Measurements from ENCODE around the gene ANTKMT.

DNA sequence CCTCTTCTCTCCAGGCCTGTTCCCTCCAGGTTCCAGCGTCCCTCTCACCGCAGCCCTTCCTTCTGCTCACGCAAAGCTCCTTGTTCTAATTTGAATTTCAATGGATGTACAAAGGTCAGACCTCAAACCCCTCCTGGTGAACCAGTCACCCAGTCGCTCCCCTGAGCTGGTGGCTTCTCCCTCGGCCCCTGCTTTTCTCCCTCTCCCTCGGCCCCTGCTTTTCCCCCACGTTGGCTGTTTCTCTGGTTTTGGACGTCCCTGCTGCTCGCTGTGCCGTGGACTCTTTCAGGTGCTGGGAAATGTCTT, 31.0 kb downstream of the ANTKMT start:
- TF ChIP-seq, protein P1, sequence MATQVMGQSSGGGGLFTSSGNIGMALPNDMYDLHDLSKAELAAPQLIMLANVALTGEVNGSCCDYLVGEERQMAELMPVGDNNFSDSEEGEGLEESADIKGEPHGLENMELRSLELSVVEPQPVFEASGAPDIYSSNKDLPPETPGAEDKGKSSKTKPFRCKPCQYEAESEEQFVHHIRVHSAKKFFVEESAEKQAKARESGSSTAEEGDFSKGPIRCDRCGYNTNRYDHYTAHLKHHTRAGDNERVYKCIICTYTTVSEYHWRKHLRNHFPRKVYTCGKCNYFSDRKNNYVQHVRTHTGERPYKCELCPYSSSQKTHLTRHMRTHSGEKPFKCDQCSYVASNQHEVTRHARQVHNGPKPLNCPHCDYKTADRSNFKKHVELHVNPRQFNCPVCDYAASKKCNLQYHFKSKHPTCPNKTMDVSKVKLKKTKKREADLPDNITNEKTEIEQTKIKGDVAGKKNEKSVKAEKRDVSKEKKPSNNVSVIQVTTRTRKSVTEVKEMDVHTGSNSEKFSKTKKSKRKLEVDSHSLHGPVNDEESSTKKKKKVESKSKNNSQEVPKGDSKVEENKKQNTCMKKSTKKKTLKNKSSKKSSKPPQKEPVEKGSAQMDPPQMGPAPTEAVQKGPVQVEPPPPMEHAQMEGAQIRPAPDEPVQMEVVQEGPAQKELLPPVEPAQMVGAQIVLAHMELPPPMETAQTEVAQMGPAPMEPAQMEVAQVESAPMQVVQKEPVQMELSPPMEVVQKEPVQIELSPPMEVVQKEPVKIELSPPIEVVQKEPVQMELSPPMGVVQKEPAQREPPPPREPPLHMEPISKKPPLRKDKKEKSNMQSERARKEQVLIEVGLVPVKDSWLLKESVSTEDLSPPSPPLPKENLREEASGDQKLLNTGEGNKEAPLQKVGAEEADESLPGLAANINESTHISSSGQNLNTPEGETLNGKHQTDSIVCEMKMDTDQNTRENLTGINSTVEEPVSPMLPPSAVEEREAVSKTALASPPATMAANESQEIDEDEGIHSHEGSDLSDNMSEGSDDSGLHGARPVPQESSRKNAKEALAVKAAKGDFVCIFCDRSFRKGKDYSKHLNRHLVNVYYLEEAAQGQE (IDR thresholded peaks at IDR 0.05; ENCODE audit: low read depth), result no peak
- TF ChIP-seq EP300 (IDR thresholded peaks at IDR 0.05; ENCODE audit: borderline replicate concordance), result no peak
